HEK293 (cell line): ENCODE measurements around the gene KCNA5.

Experiments
- CTCF ChIA-PET: fragments of 350-600 bp; formaldehyde crosslinking; extraction: SDS; loops from one replicate; lab custom pipeline; 2021; ENCODE audit warnings: antibody characterized with exemption; lab: Yijun Ruan, JAX
- POLR2A ChIA-PET: fragments of 300-600 bp; formaldehyde crosslinking; extraction: SDS; loops from one replicate; lab custom pipeline; 2020; ENCODE audit warnings: antibody characterized with exemption, inconsistent platforms; lab: Yijun Ruan, JAX
- H3K27ac ChIP-seq: fragments of 200-500 bp; sonication (Bioruptor generic); 2 replicates; pipeline ENCODE4 v1.5.1; 2014; ENCODE audit warnings: low read depth, low read length, control low read depth, inconsistent platforms; ENCODE audit errors: extremely low read depth
- H3K36me3 ChIP-seq, 2 experiments: fragments of 200-500 bp in 1 of 2; sonication (Bioruptor generic) in 1 of 2; 1 replicate in 1 of 2; 2 replicates in 1 of 2; pipeline ENCODE4 v1.5.1; 2014 to 2017; ENCODE audit warnings: inconsistent platforms in 2 of 2, low read length in 2 of 2; ENCODE audit not compliant: control insufficient read depth in 2 of 2, insufficient read depth in 1 of 2
- H3K4me1 ChIP-seq: fragments of 200-500 bp; sonication (Bioruptor generic); 2 replicates; pipeline ENCODE4 v1.5.1; 2014; ENCODE audit warnings: mild to moderate bottlenecking, low read length, inconsistent platforms; ENCODE audit not compliant: control insufficient read depth, insufficient read depth
- H3K4me3 ChIP-seq: 2 replicates; pipeline ENCODE4 v1.5.1; 2011; ENCODE audit warnings: low read depth, mild to moderate bottlenecking, control low read depth, low read length, moderate library complexity
- H3K9me3 ChIP-seq: fragments of 200-500 bp; sonication (Bioruptor generic); 2 replicates; pipeline ENCODE4 v1.5.1; 2014; ENCODE audit warnings: low read depth, low read length, inconsistent platforms; ENCODE audit not compliant: control insufficient read depth, insufficient read depth
- GLIS1 ChIP-seq: fragments of 450-650 bp; formaldehyde crosslinking; IDR thresholded peaks from 2 replicates; pipeline ENCODE4 v1.5.1; 2016; ENCODE audit warnings: missing biosample characterization, missing genetic modification characterization
- HOXC10 ChIP-seq: sonication (generic); formaldehyde crosslinking; IDR thresholded peaks from 2 replicates; pipeline ENCODE4 v1.8.1; 2023; ENCODE audit warnings: mild to moderate bottlenecking, missing genetic modification reagents
- MYNN ChIP-seq: fragments of 450-650 bp; formaldehyde crosslinking; IDR thresholded peaks from 2 replicates; pipeline ENCODE4 v1.5.1; 2016; ENCODE audit warnings: missing biosample characterization, missing genetic modification characterization, borderline replicate concordance
- PRDM1 ChIP-seq: fragments of 450-650 bp; formaldehyde crosslinking; IDR thresholded peaks from 2 replicates; pipeline ENCODE4; 2016; ENCODE audit warnings: missing biosample characterization, missing genetic modification characterization
- SCRT2 ChIP-seq: fragments of 450-650 bp; formaldehyde crosslinking; IDR thresholded peaks from 2 replicates; pipeline ENCODE4 v1.5.1; 2016; ENCODE audit warnings: missing biosample characterization, missing genetic modification characterization
- SP7 ChIP-seq: fragments of 450-650 bp; formaldehyde crosslinking; IDR thresholded peaks from 2 replicates; pipeline ENCODE4 v1.5.1; 2016; ENCODE audit warnings: missing biosample characterization, missing genetic modification characterization
- TCF7L2 ChIP-seq: IDR thresholded peaks from 2 replicates; pipeline ENCODE4 v1.6.1; 2011; ENCODE audit warnings: low read depth, mild to moderate bottlenecking, inconsistent platforms, low read length, moderate library complexity, borderline replicate concordance
- YY2 ChIP-seq: fragments of 450-650 bp; formaldehyde crosslinking; IDR thresholded peaks from 2 replicates; pipeline ENCODE4 v1.5.1; 2016; ENCODE audit warnings: missing biosample characterization, missing genetic modification characterization
- ZBTB7A ChIP-seq: fragments of 450-650 bp; formaldehyde crosslinking; IDR thresholded peaks from 2 replicates; pipeline ENCODE4 v1.5.1; 2016; ENCODE audit warnings: low read depth, missing biosample characterization, missing genetic modification characterization
- ZIC2 ChIP-seq: fragments of 450-650 bp; formaldehyde crosslinking; IDR thresholded peaks from 2 replicates; pipeline ENCODE4 v1.5.1; 2016; ENCODE audit warnings: missing biosample characterization, missing genetic modification characterization
- ZNF302 ChIP-seq: fragments of 450-650 bp; formaldehyde crosslinking; IDR thresholded peaks from 2 replicates; pipeline ENCODE4 v1.5.1; 2016; ENCODE audit warnings: missing biosample characterization, missing genetic modification characterization, low read depth
- ZNF311 ChIP-seq: fragments of 450-650 bp; formaldehyde crosslinking; IDR thresholded peaks from 2 replicates; pipeline ENCODE4 v1.5.1; 2017; ENCODE audit warnings: missing biosample characterization, missing genetic modification characterization, borderline replicate concordance
- ZNF324 ChIP-seq: fragments of 450-650 bp; formaldehyde crosslinking; IDR thresholded peaks from 2 replicates; pipeline ENCODE4 v1.5.1; 2016; ENCODE audit warnings: missing biosample characterization, missing genetic modification characterization
- ZNF341 ChIP-seq: fragments of 450-650 bp; formaldehyde crosslinking; IDR thresholded peaks from 2 replicates; pipeline ENCODE4; 2016; ENCODE audit warnings: low read depth, missing biosample characterization, missing genetic modification characterization
- ZNF501 ChIP-seq: fragments of 450-650 bp; formaldehyde crosslinking; IDR thresholded peaks from 2 replicates; pipeline ENCODE4 v1.5.1; 2016; ENCODE audit warnings: missing biosample characterization, missing genetic modification characterization
- ZNF544 ChIP-seq: fragments of 450-650 bp; formaldehyde crosslinking; IDR thresholded peaks from 2 replicates; pipeline ENCODE4 v1.5.0; 2017; ENCODE audit warnings: missing biosample characterization, missing genetic modification characterization
- TF ChIP-seq, protein P1 (sequence below): sonication (generic); formaldehyde crosslinking; IDR thresholded peaks from 2 replicates; pipeline ENCODE4 v1.8.1; 2022; ENCODE audit warnings: mild to moderate bottlenecking, moderate library complexity, missing genetic modification reagents
- TF ChIP-seq, protein P2 (sequence below): fragments of 450-650 bp; formaldehyde crosslinking; IDR thresholded peaks from 2 replicates; pipeline ENCODE4 v1.5.1; 2017; ENCODE audit warnings: missing biosample characterization, missing genetic modification characterization

The KCNA5 gene

DNA sequence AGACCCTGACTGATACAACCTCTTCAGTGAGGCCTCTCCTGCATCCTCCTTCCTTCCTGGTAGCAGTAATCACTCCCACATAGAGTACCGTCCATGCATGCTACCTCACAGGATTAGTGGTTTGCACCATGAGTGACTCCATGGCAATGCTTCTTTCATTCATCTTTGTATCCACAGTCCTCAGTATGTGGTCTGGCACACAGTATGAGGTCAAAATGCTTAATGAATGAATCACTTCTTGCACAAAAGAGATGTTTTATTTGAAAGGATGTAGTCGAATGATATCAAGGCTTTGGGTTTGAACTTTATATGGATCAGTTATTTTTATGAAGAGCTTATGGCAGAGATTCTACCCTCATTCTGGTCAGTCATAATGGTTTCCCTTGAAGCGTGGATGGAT is 42.2 kb downstream of the KCNA5 start:
- POLR2A ChIA-PET = no interaction called here

DNA sequence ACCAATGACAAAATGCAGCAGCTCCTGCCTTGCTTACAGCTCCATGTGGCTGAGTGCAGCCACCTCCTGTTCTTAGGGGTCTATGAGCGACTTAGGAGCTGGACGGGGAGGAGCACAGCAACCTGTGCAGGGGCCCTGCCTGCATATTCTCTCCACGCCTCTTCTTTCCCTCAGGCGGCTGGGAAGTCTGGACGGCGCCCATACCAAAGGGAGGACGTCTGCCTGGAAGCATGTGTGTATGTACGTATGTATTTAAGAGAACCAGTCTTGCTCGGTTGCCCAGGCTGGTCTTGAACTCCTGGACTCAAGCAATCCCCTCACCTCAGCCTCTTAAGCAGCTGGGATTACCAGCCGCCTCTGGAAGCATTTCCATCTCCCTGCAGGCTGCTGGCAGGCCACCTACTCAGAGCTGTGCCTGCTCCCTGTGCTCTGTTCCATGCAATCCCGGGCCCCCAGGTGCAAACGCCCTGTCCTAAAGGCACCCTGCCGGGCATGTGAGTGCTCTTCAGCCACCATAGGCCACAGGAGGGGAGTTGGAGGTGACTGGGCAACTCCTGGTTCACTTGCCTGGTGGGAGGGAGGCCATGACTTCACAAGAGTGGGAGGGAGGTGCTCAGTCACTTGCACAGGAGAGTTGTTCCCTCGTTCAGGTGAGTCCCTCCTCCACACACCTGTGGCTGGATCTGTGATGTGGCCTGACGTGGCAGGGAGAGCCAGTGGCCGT is 44.3 kb downstream of the KCNA5 start:
- H3K4me3 ChIP-seq = no peak overlapping the region
- no peaks in the 10 kb centered on the region for H3K9me3 ChIP-seq
- no peaks in the 10 kb centered on the region for H3K4me1 ChIP-seq
- ChIA-PET CTCF (interaction anchor here (0.6 to 11.7 kb wide), 4 partner anchors 15 to 233 kb away, joined by 3 to 203 read pairs (median 28); no protein-coding TSS in a partner anchor), POLR2A (no interaction called here)
- TF ChIP-seq ZNF341 (no peak), ZNF302 (tag by site-specific recombination) (no peak), ZNF311 (tag by site-specific recombination) (no peak), TCF7L2 (no peak), ZBTB7A (tag by site-specific recombination) (no peak), ZIC2 (tag by site-specific recombination) (peak; percentile 61), HOXC10 (CRISPR knock-in tag) (no peak)
- TF ChIP-seq, protein P1, sequence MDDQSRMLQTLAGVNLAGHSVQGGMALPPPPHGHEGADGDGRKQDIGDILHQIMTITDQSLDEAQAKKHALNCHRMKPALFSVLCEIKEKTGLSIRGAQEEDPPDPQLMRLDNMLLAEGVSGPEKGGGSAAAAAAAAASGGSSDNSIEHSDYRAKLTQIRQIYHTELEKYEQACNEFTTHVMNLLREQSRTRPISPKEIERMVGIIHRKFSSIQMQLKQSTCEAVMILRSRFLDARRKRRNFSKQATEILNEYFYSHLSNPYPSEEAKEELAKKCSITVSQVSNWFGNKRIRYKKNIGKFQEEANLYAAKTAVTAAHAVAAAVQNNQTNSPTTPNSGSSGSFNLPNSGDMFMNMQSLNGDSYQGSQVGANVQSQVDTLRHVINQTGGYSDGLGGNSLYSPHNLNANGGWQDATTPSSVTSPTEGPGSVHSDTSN (CRISPR knock-in tag) = no peak
- H3K36me3 ChIP-seq = no peaks in the 10 kb centered on the region
- H3K27ac ChIP-seq = no peak overlapping the region

More for the DNA sequence above, 42.2 kb downstream of the KCNA5 start:
- no peak overlapping the region for H3K27ac ChIP-seq
- H3K9me3 ChIP-seq = no peaks in the 10 kb centered on the region
- no peaks in the 10 kb centered on the region for H3K36me3 ChIP-seq
- CTCF ChIA-PET = interaction anchor here (0.7 to 11.7 kb wide), 9 partner anchors 13 to 786 kb away, joined by 3 to 203 read pairs (median 4); no protein-coding TSS in a partner anchor
- TF ChIP-seq, protein P2, sequence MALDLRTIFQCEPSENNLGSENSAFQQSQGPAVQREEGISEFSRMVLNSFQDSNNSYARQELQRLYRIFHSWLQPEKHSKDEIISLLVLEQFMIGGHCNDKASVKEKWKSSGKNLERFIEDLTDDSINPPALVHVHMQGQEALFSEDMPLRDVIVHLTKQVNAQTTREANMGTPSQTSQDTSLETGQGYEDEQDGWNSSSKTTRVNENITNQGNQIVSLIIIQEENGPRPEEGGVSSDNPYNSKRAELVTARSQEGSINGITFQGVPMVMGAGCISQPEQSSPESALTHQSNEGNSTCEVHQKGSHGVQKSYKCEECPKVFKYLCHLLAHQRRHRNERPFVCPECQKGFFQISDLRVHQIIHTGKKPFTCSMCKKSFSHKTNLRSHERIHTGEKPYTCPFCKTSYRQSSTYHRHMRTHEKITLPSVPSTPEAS (tag by site-specific recombination) = no peak
- TF ChIP-seq YY2 (tag by site-specific recombination) = no peak
- TF ChIP-seq SP7 (tag by site-specific recombination) = no peak
- no peak for TF ChIP-seq ZNF324 (tag by site-specific recombination)
- no peak for TF ChIP-seq ZNF544
- TF ChIP-seq PRDM1 (tag by site-specific recombination) = no peak
- no peak for TF ChIP-seq MYNN
- no peak overlapping the region for H3K4me3 ChIP-seq
- no peaks in the 10 kb centered on the region for H3K4me1 ChIP-seq

DNA sequence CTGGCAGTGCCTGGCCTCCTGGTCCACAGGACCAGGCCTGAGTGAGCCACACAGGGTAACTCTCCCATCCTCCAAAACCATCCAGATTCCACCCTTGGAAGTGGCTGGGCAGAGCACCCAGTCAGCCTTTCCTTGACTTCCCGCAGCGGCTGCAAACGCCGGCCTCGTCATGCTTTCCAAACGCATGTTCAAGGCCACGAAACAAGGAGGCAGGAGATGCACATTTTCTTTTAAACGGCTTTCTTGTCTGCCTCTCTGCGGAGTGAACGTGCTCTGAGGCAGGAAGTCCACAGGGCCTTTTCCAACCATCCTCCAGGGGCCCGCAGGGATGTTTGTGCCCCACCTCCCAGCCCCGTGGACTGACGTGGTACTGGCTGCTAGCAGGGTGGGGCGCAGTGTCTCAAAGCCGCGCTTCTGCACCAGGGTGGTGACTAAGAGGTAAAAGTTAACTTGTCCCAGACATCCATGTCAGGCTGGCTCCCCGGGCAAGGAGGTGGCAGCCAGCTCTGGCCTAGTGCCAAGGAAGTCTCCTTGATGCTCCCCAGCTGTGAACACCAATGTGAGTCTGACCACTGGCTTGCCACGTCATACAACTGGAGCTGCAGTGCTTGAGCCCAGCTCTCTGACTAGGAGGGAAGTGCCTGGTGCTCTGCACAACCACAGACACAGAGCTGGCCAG is 45.0 kb downstream of the KCNA5 start:
- TF ChIP-seq ZNF501 (tag by site-specific recombination) = no peak
- TF ChIP-seq ZIC2 (tag by site-specific recombination) = 0 out of 2 replicates have a peak, but pooled peaks have one; percentile 8
- TF ChIP-seq GLIS1 (tag by site-specific recombination) = 0 out of 2 replicates have a peak, but pooled peaks have one; percentile 8
- TF ChIP-seq SCRT2 (tag by site-specific recombination) = no peak
- no peak overlapping the region for H3K27ac ChIP-seq
- no peaks in the 10 kb centered on the region for H3K9me3 ChIP-seq
- H3K4me3 ChIP-seq = no peak overlapping the region
- H3K4me1 ChIP-seq = no peaks in the 10 kb centered on the region
- ChIA-PET CTCF (interaction anchor here (0.8 to 11.7 kb wide), 2 partner anchors 66 to 231 kb away, joined by 3 to 203 read pairs; no protein-coding TSS in a partner anchor), POLR2A (no interaction called here)
- no peaks in the 10 kb centered on the region for H3K36me3 ChIP-seq
